Brain microvascular endothelial cell (primary cell): ENCODE results near the gene PEA15.

ENCODE experiments used
- DNase-seq: peaks from one replicate; pipeline ENCODE4 v3.0.0-alpha.2; 2020
- H3K27ac ChIP-seq: fragments of 250-450 bp; sonication (Bioruptor Pico); 2 replicates; pipeline ENCODE4 v1.5.1; 2020; ENCODE audit warnings: mild to moderate bottlenecking, moderate library complexity
- H3K27me3 ChIP-seq: fragments of 250-450 bp; sonication (Bioruptor Pico); replicated peaks from 2 replicates; pipeline ENCODE4 v1.5.1; 2020; ENCODE audit warnings: mild to moderate bottlenecking
- H3K36me3 ChIP-seq: fragments of 250-450 bp; sonication (Bioruptor Pico); replicated peaks from 2 replicates; pipeline ENCODE4 v1.5.1; 2020; ENCODE audit warnings: mild to moderate bottlenecking
- H3K4me3 ChIP-seq: 2 replicates; pipeline ENCODE4 v1.5.1; 2011; ENCODE audit warnings: low read depth, mild to moderate bottlenecking, control low read depth, low read length, moderate library complexity
- in situ Hi-C: cut with HindIII; loops from 2 replicates; pipeline ENCODE4 v1.10.0; 2017; ENCODE audit warnings: low sequenced_read_pairs, low pct_ligation_motif_present
- TF ChIP-seq, protein P1 (sequence below): IDR thresholded peaks from 2 replicates; pipeline ENCODE4 v1.5.1; 2011; ENCODE audit warnings: low read depth, mild to moderate bottlenecking, moderate library complexity, low read length, control low read depth, inconsistent platforms; ENCODE audit errors: missing control alignments

PEA15 gene

DNA sequence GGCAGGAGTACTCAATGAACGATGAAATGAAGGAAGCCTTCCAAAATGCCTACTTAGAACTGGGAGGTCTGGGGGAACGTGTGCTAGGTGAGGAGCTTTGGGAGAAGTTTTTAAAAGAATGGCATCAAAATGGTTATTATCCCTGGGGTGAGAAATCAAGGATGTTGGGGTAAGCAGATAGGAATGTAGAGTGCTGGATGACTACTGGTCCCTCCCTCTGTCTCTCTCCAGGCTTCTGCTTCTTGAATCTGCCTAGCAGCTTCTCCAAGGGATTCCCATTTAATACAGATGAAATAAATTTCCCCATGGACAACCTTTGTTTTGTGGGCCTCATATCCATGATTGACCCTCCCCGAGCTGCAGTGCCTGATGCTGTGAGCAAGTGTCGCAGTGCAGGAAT is 33.8 kb upstream of the PEA15 start:
- Histone ChIP-seq H3K36me3 (no peaks in the 10 kb centered on the region), H3K27ac (no peak overlapping the region), H3K27me3 (no peaks in the 10 kb centered on the region), H3K4me3 (no peak overlapping the region)
- peak; percentile 29 for DNase-seq
- in situ Hi-C loops: no loop called here
- TF ChIP-seq, protein P1, sequence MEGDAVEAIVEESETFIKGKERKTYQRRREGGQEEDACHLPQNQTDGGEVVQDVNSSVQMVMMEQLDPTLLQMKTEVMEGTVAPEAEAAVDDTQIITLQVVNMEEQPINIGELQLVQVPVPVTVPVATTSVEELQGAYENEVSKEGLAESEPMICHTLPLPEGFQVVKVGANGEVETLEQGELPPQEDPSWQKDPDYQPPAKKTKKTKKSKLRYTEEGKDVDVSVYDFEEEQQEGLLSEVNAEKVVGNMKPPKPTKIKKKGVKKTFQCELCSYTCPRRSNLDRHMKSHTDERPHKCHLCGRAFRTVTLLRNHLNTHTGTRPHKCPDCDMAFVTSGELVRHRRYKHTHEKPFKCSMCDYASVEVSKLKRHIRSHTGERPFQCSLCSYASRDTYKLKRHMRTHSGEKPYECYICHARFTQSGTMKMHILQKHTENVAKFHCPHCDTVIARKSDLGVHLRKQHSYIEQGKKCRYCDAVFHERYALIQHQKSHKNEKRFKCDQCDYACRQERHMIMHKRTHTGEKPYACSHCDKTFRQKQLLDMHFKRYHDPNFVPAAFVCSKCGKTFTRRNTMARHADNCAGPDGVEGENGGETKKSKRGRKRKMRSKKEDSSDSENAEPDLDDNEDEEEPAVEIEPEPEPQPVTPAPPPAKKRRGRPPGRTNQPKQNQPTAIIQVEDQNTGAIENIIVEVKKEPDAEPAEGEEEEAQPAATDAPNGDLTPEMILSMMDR: no peak

DNA sequence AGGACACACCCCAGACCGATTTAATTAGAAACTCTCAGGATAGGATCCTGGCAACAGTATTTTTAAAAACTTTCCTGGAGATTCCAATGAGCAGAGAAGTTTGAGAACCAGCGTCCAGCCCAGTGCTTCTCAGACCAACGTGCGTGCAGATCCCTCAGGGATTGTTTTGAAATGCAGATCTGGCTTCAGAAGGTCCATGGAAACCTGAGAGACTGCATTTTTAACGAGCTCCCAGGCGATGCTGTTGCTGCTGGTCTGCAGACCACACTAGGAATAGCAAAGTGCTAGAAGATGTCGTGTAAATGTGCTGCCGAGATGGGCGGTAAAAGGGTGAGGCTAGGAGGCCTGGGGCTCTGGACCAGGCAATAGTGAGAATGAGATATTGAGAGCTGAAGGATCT is 33.2 kb upstream of the PEA15 start:
- Histone ChIP-seq H3K4me3 (no peak overlapping the region), H3K36me3 (no peaks in the 10 kb centered on the region), H3K27ac (no peak overlapping the region), H3K27me3 (no peaks in the 10 kb centered on the region)
- in situ Hi-C loops: no loop called here
- no peak for DNase-seq
- TF ChIP-seq, protein P1: no peak

DNA sequence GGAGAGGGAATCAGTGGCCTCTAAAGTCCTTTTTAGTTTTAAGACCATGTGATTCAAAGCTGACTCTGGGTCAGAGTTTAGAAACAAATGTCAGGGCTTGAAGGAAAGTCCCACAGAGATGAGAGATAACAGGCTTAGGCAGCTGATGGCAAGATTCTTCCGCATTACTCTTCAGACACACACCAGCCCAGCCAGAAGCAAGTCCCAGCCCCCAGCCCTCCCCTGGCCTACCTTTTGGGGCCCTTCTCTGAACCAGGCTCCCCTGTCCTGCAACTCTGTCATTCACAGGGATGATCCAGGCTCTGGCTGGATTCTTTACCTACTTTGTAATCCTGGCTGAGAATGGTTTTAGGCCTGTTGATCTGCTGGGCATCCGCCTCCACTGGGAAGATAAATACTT is 28.0 kb upstream of the PEA15 start:
- Histone ChIP-seq H3K27me3 (no peaks in the 10 kb centered on the region), H3K4me3 (no peak overlapping the region), H3K27ac (no peak overlapping the region), H3K36me3 (no peaks in the 10 kb centered on the region)
- DNase-seq: no peak
- in situ Hi-C loops: no loop called here
- TF ChIP-seq, protein P1: no peak

DNA sequence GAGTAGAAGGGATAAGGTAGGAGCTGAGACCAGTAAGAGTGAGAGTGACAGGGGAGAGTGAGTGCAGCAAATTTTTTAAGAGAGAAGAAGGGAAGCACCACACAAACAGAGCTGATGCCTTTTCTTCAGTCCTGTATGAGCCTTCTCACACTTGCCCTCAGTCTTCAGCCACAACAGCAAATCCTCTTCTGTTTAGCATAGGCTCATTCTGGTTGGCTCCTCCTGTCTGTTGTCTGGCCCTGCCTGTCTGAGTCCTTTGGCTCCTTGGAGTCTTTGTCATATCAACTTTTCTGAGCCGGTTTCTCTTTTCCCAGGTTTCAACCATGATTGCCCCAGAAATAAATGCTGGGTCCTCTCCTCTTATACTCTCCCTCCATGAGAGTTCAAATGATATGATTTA is 27.5 kb upstream of the PEA15 start:
- no peak for DNase-seq
- TF ChIP-seq, protein P1: no peak
- no peak overlapping the region for H3K27ac ChIP-seq
- no peaks in the 10 kb centered on the region for H3K27me3 ChIP-seq
- in situ Hi-C loops: no loop called here
- no peak overlapping the region for H3K4me3 ChIP-seq
- H3K36me3 ChIP-seq: no peaks in the 10 kb centered on the region

DNA sequence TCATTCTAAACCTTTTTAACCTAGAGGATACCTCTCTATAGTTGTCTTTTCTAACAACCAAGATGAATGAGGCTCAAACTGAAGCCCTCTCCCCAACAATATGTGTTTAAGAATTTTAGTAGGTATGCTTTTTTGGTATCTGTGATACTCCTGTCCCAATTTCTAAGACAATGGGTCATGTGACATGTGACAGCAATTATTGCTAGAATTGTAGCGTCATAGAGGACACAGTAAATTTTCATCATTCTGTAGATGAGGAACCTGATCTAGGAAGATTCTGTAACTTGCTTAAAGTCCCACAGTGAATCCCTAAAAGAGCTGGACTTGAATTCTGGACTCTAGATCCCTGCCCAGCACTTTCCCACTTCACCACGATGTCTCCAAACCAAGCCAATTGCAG is 26.5 kb upstream of the PEA15 start:
- no peak overlapping the region for H3K27ac ChIP-seq
- TF ChIP-seq, protein P1: no peak
- no peak for DNase-seq
- no peaks in the 10 kb centered on the region for H3K36me3 ChIP-seq
- no peaks in the 10 kb centered on the region for H3K27me3 ChIP-seq
- in situ Hi-C loops: no loop called here
- H3K4me3 ChIP-seq: no peak overlapping the region

DNA sequence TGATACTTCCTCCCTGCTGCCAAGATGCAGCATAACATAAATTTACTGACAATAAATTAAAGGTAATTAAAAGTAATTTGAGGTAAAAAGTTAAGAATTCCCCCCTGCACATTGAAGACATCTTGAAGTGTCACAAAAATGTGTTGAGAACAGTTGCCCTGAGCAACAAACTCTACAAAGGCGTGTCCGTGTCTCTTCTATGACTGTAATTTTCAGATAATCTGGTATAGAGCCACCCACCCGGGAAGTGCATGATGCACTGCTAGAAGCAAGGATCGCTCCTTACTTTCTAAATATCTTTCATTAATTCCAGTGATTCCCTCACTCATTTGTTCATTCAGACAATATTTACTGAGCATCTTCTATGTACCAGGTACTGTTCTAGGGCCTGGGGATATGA is 25.8 kb upstream of the PEA15 start:
- H3K4me3 ChIP-seq: no peak overlapping the region
- H3K27me3 ChIP-seq: no peaks in the 10 kb centered on the region
- H3K36me3 ChIP-seq: no peaks in the 10 kb centered on the region
- TF ChIP-seq, protein P1: no peak
- H3K27ac ChIP-seq: no peak overlapping the region
- DNase-seq: no peak
- in situ Hi-C loops: no loop called here
